GM19328 (cell line): ENCODE data around the gene NOTCH2.
"Not testable (repeated sequence)": the region's sequence is repeated elsewhere in the genome, so short reads cannot be mapped to it uniquely, and the experiment has no call there.

Experiments
- ATAC-seq: cut with Tn5 transposase; IDR thresholded peaks from one replicate; pipeline ENCODE4 v1.9.1; 2021; ENCODE audit warnings: mild to moderate bottlenecking, moderate library complexity; ENCODE audit not compliant: unreplicated experiment

Gene NOTCH2

DNA sequence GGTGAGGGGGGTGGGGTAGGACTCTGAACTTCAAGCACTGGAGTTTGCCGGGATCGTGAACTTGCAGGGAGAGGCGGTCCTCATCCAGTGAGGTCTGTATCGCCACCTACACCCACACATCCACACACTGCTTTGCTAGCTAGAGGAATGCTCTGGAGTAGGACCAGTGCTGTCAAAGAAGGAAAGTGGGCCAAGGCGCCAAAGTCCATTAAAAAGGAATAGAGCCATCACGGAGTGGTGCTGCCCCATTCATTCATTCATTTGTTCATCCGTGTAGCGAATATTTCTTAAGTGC is 405 bp upstream of the NOTCH2 start:
- ATAC-seq: not testable (repeated sequence)

DNA sequence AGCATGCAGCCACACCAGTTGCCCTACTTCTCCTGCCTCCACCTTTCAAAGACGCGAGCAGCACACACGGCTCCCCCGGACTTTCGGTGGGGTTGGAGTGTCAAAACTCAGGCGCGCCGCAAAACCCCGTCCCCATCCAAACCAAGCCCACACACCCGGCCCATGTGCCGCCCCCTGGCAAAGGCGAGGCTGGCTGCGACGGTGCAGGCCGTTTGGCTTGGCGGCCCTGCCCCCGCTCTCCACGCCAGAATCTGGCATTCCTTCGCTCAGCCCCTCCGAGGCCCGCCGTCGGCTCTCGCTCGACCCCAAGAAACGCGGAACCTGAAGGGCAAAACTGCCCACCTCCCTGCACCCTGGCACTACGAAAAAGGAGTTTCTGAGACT is 787 bp downstream of the NOTCH2 start:
- ATAC-seq: not testable (repeated sequence)

DNA sequence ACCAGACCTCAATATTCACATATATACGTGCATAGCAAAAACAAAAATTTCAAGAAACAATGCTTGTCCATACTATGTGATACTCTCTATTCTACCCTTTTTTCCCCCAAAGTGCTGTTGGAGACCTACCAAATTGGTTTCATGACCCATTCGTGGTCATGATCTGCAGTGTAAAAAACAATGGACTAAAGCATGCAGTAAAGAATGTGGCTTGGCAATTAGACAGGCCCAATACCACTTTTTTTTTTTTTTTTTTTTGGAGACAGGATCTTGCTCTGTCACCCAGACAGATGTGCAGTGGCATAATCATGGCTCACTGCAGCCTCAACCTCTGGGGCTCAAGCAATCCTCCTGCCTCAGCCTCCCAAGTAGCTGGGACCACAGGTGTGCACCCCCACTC is 21.3 kb downstream of the NOTCH2 start:
- not testable (repeated sequence) for ATAC-seq

DNA sequence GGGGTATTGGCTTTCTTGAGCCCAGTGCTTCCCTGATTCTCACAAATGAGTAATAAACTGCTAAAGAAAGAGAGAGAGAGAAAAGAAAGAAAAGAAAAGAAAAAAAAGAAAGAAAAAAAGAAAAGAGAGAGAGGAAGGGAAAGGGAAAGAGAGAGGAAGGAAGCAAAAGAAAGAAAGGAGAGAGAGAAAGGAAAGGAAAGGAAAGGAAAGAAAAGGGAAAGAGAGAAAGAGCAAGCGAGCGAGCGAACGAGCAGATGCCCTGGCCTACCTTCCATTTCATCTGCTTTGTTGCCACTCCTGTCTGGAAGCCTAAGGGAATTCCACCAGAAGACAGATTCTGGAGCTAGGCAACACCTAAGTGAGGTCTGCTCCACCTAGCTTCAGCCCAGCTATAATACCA is 27.7 kb downstream of the NOTCH2 start:
- not testable (repeated sequence) for ATAC-seq

DNA sequence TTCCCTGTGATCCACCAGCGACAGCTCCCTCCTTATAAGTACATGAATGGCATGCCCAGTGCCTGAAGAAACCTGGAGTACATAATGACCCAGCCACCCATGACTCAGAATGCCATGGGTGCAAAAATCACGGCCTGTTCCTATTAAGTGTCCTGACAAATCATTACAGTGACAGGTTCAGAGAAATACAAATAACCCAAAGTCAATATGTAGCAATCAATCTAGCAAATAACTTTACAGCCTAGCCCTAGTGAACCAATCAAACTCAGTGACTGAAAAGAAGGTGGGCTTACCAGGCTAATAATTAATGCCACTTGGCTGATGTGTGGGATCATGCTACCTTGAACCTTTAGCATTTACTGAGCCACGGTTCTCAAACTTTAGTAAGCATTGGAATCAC is 37.2 kb downstream of the NOTCH2 start:
- not testable (repeated sequence) for ATAC-seq

DNA sequence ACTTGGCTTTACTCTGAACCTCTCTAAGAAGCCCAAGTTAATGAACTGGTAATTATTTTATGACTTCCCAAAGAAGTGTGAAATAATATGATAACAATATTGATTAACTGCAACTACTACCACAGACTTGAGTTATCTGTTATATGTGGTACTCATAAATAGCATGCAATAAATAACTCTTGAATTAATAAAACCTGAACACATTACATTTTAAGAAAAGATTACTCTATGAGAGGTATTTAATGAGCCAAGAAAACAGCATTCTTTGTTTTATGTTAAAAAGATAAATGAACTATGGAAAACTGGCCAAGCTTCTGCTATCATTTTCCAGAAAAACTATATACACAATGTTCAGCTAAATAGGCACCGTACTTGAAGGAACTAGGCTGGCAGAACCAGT is 45.7 kb downstream of the NOTCH2 start:
- ATAC-seq: not testable (repeated sequence)

DNA sequence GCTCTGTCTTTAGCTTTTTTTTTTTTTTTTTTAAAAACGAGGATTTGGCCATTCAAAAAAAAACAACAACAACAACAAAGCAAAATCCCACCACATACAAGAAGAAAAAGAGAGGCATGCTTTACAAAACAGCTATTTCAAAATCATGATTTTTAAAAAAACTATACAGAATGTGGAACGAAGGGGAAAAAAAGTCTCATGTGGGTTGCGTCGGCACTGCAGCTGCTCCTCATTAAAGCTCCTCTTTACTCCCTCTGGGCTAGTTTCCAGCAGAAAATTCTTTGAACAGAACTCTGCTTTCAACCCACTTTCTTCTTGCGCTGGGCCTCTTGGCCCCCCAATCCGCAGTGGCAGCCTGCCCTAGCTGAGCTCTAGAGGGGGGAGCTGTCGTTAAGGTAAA is 54.5 kb downstream of the NOTCH2 start:
- not testable (repeated sequence) for ATAC-seq

DNA sequence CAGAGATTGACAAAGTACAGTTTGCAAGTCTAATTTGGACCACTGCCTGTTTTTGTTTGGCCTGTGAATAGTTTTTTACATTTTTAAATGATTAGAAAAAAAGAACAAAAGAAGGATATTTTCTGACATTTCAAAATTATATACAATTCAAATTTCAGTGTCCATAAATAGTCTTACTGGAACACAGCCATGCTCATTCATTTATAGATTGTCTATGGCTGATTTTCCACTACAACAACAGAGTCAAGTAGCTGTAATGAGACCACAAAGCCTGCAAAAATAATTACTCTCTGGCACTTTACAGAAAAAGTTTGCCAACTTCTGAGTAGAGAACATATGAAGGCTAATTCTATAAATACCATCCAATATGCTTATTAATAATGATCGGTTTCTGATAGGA is 61.1 kb downstream of the NOTCH2 start:
- not testable (repeated sequence) for ATAC-seq

DNA sequence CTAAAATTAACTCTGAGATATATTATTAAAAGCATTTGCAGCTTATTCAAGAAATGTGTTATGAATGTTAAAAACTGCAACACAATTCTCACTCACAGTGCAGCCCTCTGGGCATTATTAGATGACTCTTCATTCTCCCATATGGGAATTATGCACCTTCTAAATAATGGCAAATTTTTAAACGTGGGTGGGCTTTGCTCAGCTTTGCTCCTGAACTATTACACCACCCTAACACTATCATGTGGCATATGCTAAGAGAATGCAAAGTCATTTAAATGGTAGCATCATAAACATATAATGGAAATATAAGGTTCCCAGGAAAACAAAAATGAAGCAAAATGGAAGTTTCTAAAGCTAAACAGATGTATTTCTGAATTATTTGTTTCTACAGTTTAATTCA is 61.6 kb downstream of the NOTCH2 start:
- not testable (repeated sequence) for ATAC-seq

DNA sequence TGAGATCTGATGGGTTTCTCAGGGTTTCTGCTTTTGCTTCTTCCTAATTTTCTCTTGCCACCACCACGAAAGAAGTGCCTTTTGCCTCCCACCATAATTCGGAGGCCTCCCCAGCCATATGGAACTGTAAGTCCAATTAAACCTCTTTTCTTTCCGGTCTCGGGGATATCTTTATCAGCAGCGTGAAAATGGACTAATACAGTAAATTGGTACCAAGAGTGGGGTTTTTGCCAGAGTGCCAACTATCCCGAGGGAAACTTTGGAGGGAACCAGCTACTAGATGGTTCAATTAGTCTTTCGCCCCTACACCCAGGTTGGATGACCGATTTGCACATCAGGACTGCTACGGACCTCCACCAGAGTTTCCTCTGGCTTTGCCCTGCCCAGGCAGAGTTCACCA is 68.4 kb downstream of the NOTCH2 start:
- ATAC-seq: not testable (repeated sequence)

DNA sequence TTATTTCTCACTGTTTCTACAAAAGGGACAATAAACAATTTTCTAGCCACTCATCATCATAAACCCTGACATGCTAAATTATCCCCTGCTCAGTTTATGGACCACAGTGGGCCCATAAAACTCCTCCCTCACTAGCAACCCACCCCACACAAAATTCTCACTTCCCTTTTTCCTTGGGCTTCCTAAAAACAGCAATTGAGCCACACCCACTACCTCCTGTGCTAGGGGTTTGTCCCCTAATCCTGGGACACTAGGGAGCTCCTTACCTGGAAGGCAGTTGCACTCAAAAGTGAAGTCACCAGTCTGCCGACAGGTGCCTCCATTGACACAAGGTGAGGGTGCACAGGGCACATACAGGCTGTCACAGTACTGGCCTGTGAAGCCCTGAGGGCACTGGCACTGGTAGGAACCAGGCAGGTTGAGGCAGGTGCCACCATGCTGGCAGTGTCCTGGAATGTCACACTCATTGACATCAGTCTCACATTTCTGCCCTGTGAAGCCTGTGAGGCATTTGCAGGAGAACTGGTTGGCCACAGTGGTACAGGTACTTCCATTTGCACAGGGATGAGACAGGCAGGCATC is 72.6 kb downstream of the NOTCH2 start:
- ATAC-seq: not testable (repeated sequence)

DNA sequence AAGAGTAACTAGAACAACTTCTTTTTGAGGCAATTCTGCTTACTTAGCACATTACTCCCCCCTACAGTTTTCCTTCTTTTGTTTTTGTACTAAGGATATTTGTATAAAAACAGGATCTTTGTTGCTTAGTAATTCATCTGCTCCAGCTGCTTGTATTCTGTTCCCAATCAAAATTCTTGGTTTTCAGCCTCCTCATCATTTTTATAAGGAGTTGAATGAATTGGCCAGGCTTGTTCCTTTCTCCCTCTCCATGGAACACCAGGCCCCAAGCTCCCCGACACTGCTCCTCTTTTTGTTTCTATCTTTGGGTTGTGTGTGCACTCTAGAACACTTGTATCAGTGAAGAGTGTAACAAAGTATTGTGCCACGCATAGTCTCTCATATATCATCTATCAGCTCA is 73.5 kb downstream of the NOTCH2 start:
- not testable (repeated sequence) for ATAC-seq

DNA sequence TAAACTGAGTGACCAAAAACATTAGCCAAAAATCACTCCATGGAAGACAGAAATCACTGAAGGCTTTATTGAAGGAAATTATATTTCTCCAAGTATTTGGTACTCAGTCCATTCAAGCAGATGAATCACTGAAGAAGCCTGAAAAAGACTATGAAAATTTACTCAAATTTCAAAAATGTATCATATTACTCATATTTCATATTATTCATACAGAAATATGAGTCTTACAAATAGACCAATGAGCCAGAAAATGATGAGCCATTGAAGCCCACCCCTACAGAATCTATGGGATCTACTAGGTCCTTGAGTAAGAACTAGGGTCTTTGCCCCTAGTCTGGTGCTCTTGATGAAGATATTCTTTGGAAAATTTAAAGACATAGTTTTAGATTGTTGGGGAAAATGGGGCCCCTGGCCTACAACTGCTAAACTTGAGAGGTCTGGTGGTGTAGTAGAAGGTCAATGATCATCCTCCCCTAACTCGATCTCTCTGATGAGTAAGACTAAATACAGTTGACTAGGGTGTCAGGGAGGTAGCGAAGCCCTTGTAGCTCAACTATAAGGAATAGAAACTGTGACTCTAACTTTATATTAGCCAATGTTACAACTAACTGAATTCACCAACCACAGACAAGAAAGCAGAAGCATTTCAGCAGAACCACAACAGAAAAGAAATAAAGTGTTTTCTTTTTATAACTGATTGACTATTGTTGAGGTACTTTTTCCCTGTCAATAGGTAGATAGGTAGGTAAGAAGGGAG is 81.0 kb downstream of the NOTCH2 start:
- no peak for ATAC-seq

DNA sequence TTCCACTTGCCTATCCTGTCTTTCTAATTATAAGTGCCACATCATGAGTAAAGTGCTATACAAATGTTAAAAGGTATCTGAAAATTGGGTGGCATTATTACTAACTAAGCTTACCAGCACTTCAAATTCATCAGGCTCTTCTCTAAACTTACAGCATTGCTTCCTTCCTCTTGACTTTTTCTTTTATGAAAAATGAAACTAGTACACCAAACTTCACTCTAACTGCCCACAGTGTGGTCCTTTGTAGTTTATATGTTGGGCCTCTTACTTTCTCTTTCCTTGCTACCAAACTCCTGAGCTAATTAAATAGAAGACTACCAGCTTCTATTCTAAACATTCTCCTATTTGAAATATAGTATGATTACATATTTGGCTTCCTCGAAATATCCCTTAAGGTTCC is 81.8 kb downstream of the NOTCH2 start:
- ATAC-seq: no peak

DNA sequence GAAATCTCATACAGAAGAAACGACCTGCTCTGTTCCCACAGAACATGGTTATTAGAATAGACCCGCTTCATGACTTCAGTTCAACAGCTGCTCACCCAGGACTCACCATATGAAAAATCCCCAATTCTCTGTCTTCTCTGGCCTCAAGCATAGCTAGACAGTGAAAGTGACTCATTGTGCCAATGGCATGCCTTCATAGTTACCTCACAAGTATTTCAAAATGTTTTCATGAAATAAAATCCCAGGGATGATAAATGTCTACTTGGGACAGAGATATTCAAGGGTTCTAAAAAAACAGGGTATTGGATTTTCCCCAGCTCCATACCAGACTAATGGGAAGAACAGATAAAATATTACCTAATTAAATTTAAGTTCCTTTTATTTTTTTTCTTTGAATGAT is 82.3 kb downstream of the NOTCH2 start:
- no peak for ATAC-seq

DNA sequence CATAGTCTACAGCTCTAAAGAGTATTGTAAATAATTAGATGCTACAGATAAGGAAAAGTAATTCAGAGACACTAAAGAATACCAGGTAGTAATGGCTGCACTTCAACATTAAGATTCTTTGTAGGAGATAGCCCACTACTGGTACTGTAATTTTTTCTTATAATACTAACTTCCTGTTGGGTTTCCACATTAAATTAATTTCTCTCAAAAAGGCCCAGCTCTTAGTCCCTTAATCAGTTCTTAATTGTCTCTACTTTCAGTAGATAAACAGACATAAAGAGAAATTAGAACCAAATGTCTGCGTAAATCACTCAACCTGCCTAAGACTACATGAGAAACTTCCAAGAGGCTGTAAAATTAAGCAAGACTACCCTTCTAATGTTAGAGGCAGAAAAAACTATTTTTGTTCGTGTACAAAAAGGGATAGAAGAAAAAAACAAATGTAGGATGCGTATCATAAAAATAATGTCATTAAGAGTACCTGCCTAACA is 83.4 kb downstream of the NOTCH2 start:
- no peak for ATAC-seq

DNA sequence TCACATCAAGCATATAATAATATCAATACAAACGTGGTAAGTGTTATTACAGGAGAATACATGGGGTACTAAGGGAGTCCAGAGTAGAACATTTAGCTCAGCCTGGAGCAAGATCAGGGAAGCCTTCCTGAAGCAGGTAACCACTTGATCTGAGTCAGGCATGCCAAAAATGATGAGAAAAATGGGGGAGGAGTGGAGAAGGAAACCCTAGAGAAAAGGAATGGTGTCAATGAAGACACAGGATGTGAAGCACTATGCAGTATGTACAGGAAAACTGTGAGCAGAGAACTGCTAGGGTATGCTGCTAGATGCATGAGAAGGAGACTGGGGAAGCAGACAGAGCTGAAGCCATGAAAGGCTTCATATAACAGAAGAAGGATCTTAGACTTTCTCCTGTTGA is 84.7 kb downstream of the NOTCH2 start:
- ATAC-seq: no peak

DNA sequence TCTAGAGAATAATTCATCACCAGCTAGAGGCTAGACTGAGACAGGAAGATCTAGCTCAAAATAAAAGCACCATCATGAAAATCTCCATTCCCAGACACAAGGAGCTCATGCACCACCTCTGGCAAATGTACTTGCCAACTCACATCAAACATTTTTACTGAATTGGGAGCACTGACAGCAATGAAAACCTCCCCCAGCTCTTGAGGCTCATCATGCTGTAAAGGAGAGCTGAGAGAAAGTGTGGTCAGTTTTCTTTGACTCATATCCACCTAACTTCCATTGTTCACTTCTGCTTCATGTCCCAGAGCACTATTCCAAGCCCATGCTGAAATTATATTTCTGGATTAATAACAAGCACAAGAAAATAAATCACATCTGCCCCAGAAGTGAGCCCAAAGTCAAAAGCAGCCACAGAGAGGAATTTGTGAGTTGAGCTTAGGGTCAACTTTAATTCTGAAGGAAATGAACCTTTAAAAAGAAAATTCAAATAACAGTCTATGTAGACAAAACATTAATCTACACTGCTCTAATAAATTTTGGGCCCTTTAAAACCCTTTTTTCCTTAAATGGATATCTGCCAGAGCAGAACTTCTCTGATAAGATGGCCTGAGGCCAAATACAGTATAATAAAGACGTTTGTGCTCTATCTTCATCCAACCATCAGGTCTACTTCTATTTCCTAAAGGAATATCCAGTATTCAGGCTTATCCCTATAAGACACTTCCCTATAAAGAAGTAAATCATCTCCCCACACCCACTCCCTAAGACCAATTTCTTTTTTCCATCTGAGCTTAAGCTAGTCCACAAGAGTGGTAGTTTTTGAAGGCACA is 87.3 kb downstream of the NOTCH2 start:
- ATAC-seq: no peak

DNA sequence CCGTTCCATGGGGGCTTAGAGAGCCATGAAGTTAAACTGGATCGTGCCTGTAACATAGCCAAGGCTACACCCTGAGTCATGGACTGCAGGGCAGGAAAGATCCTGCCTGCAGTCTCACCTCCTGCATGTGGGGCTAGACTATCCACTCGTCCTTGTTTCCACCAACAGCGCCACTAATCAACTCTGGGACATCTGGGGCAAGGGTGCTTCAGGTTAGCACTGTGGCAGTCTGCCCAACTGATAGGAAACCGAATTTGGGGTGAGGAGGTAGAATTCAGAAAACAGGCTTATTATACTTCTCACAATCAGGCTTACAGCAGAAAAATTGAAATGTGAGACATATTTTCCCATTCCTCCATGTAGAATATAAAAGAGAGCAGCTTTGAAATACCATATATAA is 88.0 kb downstream of the NOTCH2 start:
- ATAC-seq: no peak

DNA sequence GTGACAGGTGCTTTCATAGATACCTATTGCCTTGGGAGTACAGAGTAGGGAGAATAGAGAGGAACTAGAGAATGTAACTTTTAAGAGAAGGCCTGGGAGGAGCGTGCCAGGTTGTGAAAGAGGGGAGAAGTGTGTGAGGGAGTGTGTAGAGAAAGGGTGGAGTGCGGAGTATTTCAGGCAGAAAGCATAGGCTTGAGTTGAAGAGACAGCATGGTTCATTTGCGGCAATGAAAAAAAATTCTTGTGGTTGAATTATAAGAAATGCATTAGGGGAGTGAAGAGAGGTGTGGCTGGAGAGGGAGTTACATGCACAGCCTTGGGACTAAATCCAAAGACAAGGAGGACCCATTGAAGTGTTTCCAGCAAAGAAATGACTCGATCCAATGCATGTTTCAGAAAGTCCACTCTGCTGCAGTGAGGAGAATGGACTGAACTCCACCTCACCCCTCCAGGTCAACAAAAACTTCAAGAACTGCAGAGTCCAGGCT is 91.4 kb downstream of the NOTCH2 start:
- no peak for ATAC-seq

DNA sequence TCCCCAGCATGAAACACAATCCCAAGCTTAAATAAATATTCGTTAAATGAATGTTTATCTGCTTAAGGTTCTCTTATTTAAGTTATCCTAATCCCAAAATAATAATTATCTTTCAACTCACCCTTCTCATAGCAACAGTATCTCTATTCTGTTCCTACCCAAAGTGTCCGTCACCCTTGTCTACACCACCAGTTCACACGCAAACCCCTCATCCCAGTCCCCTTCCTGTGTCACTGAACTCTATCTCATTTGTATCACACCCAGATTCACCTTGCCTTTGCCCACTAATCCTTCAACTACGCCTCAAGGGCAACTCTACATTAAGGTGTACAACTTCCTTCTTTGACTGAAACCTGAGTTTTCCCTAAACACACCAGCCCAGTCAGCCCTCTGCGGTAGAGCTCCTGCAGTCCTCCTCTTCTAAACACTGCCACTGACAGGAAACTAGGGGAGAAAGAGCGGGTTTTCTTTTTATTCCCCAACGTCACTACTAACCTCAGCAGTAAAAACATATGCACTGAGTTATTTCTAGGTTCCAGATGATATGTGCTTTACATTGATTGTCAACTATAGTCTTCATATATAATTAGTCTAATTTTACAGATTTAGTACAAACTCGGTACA is 92.2 kb downstream of the NOTCH2 start:
- not testable (repeated sequence) for ATAC-seq
